T-helper 17 cell (primary cell): ENCODE data around the gene AEBP1. TPM values are rescaled to one million over a fixed set of nuclear protein-coding genes. Genes with fewer than 3 reads are reported as not detected.

ENCODE experiments used
- ATAC-seq: fragments of 150-1000 bp; cut with Tn5 transposase; 2 replicates; pipeline ENCODE4 v1.10.0; 2021; ENCODE audit warnings: mild to moderate bottlenecking, moderate library complexity
- DNase-seq, 3 donors: peaks; one replicate each; pipeline versions ENCODE4 v3.0.0 to v3.0.0-alpha.2; 2020 to 2021
- H3K9me3 ChIP-seq: one replicate; pipeline ENCODE4 v1.7.0; 2013; ENCODE audit warnings: low read length, mild to moderate bottlenecking; ENCODE audit not compliant: control insufficient read depth, poor library complexity, severe bottlenecking
- H3K27ac Mint-ChIP-seq: one replicate; pipeline ENCODE4 v1.8.0; 2022; ENCODE audit warnings: mild to moderate bottlenecking, moderate library complexity, mixed read lengths
- H3K27me3 Mint-ChIP-seq: one replicate; pipeline ENCODE4 v1.8.0; 2022; ENCODE audit warnings: mixed read lengths
- H3K36me3 Mint-ChIP-seq: one replicate; pipeline ENCODE4 v1.8.0; 2022; ENCODE audit warnings: low read depth, mixed read lengths
- H3K4me1 Mint-ChIP-seq: one replicate; pipeline ENCODE4 v1.8.0; 2022; ENCODE audit warnings: mild to moderate bottlenecking, mixed read lengths
- H3K4me3 Mint-ChIP-seq: one replicate; pipeline ENCODE4 v1.8.0; 2022; ENCODE audit warnings: mild to moderate bottlenecking, moderate library complexity, mixed read lengths
- total RNA-seq, 4 donors: library from RNA in 2 of 4; stranded (reverse) in 2 of 4; gene quantifications; one replicate each; pipeline ENCODE4 v1.2.3 and lab custom pipeline; 2022 to 2026

Gene AEBP1
- total RNA-seq, 2 donors from 2014 or later: 1.1 to 4.2 TPM

GRCh38 chr7:44152971-44153947 lies 49.1 kb downstream of the AEBP1 start:
- DNase-seq (no peak), ATAC-seq (no peak)

GRCh38 chr7:44153948-44154335 lies 49.8 kb downstream of the AEBP1 start:
- Mint-ChIP-seq H3K36me3 (no peaks in the 10 kb centered on the region), H3K4me1 (no peaks in the 10 kb centered on the region), H3K4me3 (no peak overlapping the region), H3K27ac (no peak overlapping the region), H3K27me3 (peaks cover 9% of the 10 kb centered on the region)
- H3K9me3 ChIP-seq: no peaks in the 10 kb centered on the region
- DNase-seq (no peak), ATAC-seq (no peak)

More at GRCh38 chr7:44152971-44153947, 49.1 kb downstream of the AEBP1 start:
- Mint-ChIP-seq H3K36me3 (no peaks in the 10 kb centered on the region), H3K27ac (no peak overlapping the region), H3K4me3 (no peak overlapping the region), H3K27me3 (peaks cover 9% of the 10 kb centered on the region), H3K4me1 (no peaks in the 10 kb centered on the region)
- no peaks in the 10 kb centered on the region for H3K9me3 ChIP-seq

- peaks cover 9% of the 10 kb centered on the region for H3K27me3 Mint-ChIP-seq
- ATAC-seq (no peak), DNase-seq (no peak)
- H3K4me3 Mint-ChIP-seq: no peak overlapping the region
- no peaks in the 10 kb centered on the region for H3K36me3 Mint-ChIP-seq
- no peaks in the 10 kb centered on the region for H3K4me1 Mint-ChIP-seq
- H3K9me3 ChIP-seq: no peaks in the 10 kb centered on the region
- no peak overlapping the region for H3K27ac Mint-ChIP-seq
These were observed 50.6 kb downstream of the AEBP1 start for GRCh38 chr7:44154703-44155102.

GRCh38 chr7:44155191-44156185 lies 51.3 kb downstream of the AEBP1 start:
- no peak overlapping the region for H3K27ac Mint-ChIP-seq
- H3K36me3 Mint-ChIP-seq: no peaks in the 10 kb centered on the region
- no peak for ATAC-seq
- no peak overlapping the region for H3K4me3 Mint-ChIP-seq
- no peak for DNase-seq
- H3K4me1 Mint-ChIP-seq: no peaks in the 10 kb centered on the region
- H3K9me3 ChIP-seq: no peaks in the 10 kb centered on the region
- H3K27me3 Mint-ChIP-seq: peaks cover 15% of the 10 kb centered on the region

GRCh38 chr7:44156453-44157010 lies 52.4 kb downstream of the AEBP1 start:
- DNase-seq: no peak
- H3K4me1 Mint-ChIP-seq: no peaks in the 10 kb centered on the region
- ATAC-seq: no peak

DNA sequence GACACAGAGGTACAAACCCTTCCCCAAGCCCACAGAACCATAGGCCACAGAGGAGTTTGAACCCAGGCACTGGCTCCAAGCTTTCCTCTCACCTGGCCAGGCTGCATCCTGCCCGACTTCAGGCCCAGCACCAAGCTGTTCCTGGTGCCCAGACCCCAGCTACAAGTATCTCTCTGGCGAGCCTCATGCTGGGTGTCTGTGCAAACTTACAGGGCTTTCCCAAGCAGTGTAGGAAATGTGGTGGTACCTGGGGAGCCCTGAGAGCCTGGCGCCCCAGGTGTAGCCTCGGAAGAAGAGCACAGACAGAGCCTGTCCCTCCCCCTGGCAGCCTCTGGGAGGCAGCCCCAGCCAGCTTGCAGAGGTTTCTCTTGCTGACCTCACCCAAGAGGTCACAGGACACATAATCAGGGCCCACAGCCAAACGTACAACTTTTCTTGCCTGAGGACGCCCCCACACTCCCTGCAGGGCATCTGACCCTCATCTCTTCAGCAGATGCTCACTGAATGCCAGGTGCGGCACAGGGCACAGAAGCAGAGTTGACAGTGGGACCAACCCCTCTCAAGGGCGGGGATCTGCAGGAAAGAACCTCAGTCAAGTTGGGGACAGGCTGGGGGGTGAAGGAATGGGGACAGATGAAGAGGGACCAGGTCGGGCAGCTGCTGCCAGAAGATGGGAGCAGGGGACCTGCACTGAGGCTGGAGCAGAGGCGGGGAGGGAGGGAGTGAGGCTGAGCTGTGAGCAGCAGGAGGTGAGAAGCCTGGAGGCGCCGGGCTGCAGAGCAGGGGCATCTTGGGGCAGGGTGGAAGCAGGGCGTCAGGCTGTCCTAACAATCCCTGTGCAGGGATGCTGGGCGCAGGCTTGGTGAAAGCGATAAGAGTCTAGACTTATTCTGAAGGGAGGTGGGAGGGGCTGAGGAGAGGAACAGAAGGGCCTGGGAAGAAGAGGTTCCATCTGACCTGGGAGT lies 53.3 kb downstream of the AEBP1 start:
- ATAC-seq (no peak), DNase-seq (no peak)
- H3K9me3 ChIP-seq: no peaks in the 10 kb centered on the region
- Mint-ChIP-seq H3K4me1 (no peaks in the 10 kb centered on the region), H3K4me3 (no peak overlapping the region), H3K27me3 (peaks cover 22% of the 10 kb centered on the region), H3K27ac (no peak overlapping the region), H3K36me3 (no peaks in the 10 kb centered on the region)

More at GRCh38 chr7:44156453-44157010, 52.4 kb downstream of the AEBP1 start:
- no peaks in the 10 kb centered on the region for H3K36me3 Mint-ChIP-seq
- H3K27me3 Mint-ChIP-seq: peaks cover 16% of the 10 kb centered on the region
- H3K4me3 Mint-ChIP-seq: no peak overlapping the region
- no peaks in the 10 kb centered on the region for H3K9me3 ChIP-seq
- H3K27ac Mint-ChIP-seq: no peak overlapping the region

- Mint-ChIP-seq H3K4me1 (no peaks in the 10 kb centered on the region), H3K4me3 (no peak overlapping the region), H3K36me3 (no peaks in the 10 kb centered on the region), H3K27me3 (peaks cover 22% of the 10 kb centered on the region), H3K27ac (no peak overlapping the region)
- H3K9me3 ChIP-seq: no peaks in the 10 kb centered on the region
- no peak for ATAC-seq
- DNase-seq: no peak
These were observed 54.1 kb downstream of the AEBP1 start for GRCh38 chr7:44158096-44158872.

DNA sequence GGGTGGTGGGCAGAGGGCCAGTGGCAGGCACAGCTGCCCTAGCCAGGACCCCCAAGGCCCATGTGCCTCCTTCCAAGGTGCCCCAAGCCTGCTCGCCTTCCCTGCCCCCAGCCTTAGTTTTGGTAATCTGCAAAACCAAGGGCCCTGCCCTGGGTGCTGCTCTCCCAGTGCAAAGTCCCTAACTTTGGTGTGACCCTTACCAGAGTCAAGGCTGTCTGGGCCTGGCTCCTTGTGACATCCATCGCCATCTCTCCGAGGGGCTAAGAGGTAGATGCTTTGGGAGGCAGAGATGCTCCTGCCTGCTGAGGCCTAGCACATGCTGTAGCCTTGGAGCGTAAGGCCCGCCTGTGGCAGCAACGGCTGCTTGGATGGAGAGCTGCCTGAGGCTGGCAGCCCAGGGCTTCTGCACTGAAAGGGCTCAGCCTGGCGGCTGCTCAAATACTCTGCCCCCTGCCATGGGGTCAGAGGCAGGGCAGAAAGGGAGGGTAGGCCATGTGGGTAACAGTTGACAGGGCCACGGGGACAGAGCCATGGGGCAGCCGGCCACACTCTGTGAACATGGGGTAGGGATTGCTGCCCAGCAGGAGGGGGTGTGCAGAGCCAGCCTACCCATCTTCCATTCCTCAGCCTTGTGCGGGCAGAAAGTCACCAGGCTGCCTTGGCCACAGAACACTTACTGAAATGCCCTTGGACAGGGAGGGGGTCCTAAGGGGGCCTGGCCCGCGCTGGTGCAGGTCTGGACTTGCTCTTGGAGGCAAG lies 54.9 kb downstream of the AEBP1 start:
- Mint-ChIP-seq H3K36me3 (no peaks in the 10 kb centered on the region), H3K4me3 (no peak overlapping the region), H3K27me3 (peaks cover 22% of the 10 kb centered on the region), H3K4me1 (no peaks in the 10 kb centered on the region), H3K27ac (no peak overlapping the region)
- ATAC-seq (no peak), DNase-seq (no peak)
- no peaks in the 10 kb centered on the region for H3K9me3 ChIP-seq

- no peaks in the 10 kb centered on the region for H3K9me3 ChIP-seq
- Mint-ChIP-seq H3K27me3 (peaks cover 22% of the 10 kb centered on the region), H3K27ac (no peak overlapping the region), H3K4me1 (no peaks in the 10 kb centered on the region), H3K36me3 (no peaks in the 10 kb centered on the region), H3K4me3 (no peak overlapping the region)
- DNase-seq: no peak
- ATAC-seq: no peak
These were observed 55.9 kb downstream of the AEBP1 start for GRCh38 chr7:44159824-44160630.

GRCh38 chr7:44161371-44161770 lies 57.2 kb downstream of the AEBP1 start:
- ATAC-seq (no peak), DNase-seq (no peak)
- H3K9me3 ChIP-seq: no peaks in the 10 kb centered on the region
- Mint-ChIP-seq H3K4me1 (no peaks in the 10 kb centered on the region), H3K27ac (no peak overlapping the region), H3K4me3 (no peak overlapping the region), H3K27me3 (peaks cover 22% of the 10 kb centered on the region), H3K36me3 (no peaks in the 10 kb centered on the region)
